ENCODE measurements around the gene HS6ST3. TPM values are rescaled to one million over a fixed set of nuclear protein-coding genes. Genes with fewer than 3 reads are reported as not detected.

The HS6ST3 gene
- total and polyA plus RNA-seq, 2 of the 13 experiments (the other 11 are each of a cell fraction or from before 2014, with no cell fraction given), result not detected

DNA sequence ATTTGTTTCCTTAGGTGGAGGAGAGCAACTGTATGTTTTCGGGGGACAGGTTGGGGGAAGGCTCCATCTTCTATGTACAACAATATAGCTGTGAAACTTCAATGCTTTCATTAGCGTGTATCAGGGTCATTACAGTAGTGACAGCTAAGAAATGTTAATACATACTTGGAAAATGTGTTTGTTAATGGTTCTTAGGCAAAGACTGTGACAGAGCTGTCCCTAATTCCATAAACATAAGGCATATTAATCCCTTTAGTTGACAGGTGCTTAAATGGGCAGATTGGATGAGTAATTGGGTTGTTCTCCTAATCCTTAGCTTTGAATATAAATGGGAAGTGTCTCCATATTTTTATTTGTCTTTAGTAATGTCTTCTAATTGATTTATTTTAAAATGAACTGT is 313.7 kb downstream of the HS6ST3 start (continued):
- TF ChIP-seq, protein P1, sequence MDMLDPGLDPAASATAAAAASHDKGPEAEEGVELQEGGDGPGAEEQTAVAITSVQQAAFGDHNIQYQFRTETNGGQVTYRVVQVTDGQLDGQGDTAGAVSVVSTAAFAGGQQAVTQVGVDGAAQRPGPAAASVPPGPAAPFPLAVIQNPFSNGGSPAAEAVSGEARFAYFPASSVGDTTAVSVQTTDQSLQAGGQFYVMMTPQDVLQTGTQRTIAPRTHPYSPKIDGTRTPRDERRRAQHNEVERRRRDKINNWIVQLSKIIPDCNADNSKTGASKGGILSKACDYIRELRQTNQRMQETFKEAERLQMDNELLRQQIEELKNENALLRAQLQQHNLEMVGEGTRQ (IDR thresholded peaks at IDR 0.05; ENCODE audit: low read depth, low read length), result no peak
- TF ChIP-seq, protein P1 (CRISPR knock-in tag; IDR thresholded peaks at IDR 0.05; ENCODE audit: borderline replicate concordance), result no peak

DNA sequence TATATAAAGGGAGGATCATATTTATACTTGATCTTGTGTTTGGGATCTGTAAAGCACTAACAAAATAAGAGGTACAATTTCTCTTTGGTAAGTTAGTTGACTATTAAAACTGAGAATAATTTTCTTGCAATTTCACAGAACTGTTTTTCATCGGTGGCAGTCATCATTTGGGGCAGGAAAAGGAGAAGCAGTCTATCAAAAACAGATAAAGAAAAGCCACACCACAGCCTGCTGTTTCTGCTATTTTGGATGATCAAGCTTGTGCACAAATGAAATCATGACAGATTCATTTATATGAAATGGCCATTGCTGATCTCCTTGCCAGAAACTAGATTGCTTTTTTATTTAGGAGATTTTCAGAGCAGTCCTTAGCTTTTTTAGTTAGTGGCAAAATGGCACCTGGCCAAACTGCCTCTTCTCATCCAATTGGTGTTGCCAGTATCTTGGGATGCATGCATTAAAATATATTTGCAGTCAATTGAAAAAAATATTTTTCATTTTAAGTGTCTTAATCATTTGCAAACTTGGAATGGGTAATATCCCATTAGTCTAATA is 326.0 kb downstream of the HS6ST3 start:
- intact Hi-C loops (cut with micrococcal nuclease; ENCODE audit: unreplicated experiment), result no loop called here
- no peak overlapping the region for H3K27ac ChIP-seq (ENCODE audit: extremely low read length, insufficient read depth, low read length)
- WGBS (ENCODE audit: low lambda C conversion rate), result 4% methylated on average over 1 of the region's 1 CpG
- H3K27me3 ChIP-seq (ENCODE audit: control insufficient read depth in 1 of 2, insufficient read depth in 2 of 2, low read length in 2 of 2), result no peaks in the 10 kb centered on the region; a peak in 1 of 5 replicates
- ChIA-PET CTCF (ENCODE audit: low intra/inter-chr PET ratio, low total read pairs) (no interaction called here), POLR2A (no interaction called here)
- DNase-seq (ENCODE audit: low spot score) (no peak), FAIRE-seq (no peak), ATAC-seq (no peak)
- no peaks in the 10 kb centered on the region for H4K20me1 ChIP-seq (ENCODE audit: insufficient read depth, low read length)
- no TSS peak for BruUV-seq (replicated peaks)
- in situ Hi-C loops (cut with HindIII; ENCODE audit: extremely low pct_ligation_motif_present, low pct_unique_long_range_greater_than_20kb), result no loop called here
- H2AFZ ChIP-seq (ENCODE audit: low read length), result no peak overlapping the region
- no peaks in the 10 kb centered on the region for H3K4me1 ChIP-seq (ENCODE audit: insufficient read depth, low read length)
- no peak for TF ChIP-seq ELF1 (CRISPR knock-in tag; IDR thresholded peaks at IDR 0.05)
- no peak for TF ChIP-seq SIX4 (CRISPR knock-in tag; IDR thresholded peaks at IDR 0.05)
- TF ChIP-seq, protein P2, sequence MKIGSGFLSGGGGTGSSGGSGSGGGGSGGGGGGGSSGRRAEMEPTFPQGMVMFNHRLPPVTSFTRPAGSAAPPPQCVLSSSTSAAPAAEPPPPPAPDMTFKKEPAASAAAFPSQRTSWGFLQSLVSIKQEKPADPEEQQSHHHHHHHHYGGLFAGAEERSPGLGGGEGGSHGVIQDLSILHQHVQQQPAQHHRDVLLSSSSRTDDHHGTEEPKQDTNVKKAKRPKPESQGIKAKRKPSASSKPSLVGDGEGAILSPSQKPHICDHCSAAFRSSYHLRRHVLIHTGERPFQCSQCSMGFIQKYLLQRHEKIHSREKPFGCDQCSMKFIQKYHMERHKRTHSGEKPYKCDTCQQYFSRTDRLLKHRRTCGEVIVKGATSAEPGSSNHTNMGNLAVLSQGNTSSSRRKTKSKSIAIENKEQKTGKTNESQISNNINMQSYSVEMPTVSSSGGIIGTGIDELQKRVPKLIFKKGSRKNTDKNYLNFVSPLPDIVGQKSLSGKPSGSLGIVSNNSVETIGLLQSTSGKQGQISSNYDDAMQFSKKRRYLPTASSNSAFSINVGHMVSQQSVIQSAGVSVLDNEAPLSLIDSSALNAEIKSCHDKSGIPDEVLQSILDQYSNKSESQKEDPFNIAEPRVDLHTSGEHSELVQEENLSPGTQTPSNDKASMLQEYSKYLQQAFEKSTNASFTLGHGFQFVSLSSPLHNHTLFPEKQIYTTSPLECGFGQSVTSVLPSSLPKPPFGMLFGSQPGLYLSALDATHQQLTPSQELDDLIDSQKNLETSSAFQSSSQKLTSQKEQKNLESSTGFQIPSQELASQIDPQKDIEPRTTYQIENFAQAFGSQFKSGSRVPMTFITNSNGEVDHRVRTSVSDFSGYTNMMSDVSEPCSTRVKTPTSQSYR (CRISPR knock-in tag; IDR thresholded peaks at IDR 0.05; ENCODE audit: borderline replicate concordance), result no peak
- TF ChIP-seq, protein P3, sequence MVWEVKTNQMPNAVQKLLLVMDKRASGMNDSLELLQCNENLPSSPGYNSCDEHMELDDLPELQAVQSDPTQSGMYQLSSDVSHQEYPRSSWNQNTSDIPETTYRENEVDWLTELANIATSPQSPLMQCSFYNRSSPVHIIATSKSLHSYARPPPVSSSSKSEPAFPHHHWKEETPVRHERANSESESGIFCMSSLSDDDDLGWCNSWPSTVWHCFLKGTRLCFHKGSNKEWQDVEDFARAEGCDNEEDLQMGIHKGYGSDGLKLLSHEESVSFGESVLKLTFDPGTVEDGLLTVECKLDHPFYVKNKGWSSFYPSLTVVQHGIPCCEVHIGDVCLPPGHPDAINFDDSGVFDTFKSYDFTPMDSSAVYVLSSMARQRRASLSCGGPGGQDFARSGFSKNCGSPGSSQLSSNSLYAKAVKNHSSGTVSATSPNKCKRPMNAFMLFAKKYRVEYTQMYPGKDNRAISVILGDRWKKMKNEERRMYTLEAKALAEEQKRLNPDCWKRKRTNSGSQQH (CRISPR knock-in tag; IDR thresholded peaks at IDR 0.05; ENCODE audit: low read depth), result no peak
- no peak for TF ChIP-seq FOXO1 (CRISPR knock-in tag; IDR thresholded peaks at IDR 0.05)
- no peak for TF ChIP-seq PHF21A (CRISPR knock-in tag; IDR thresholded peaks at IDR 0.05)
- TF ChIP-seq MTA1 (CRISPR knock-in tag; IDR thresholded peaks at IDR 0.05; ENCODE audit: borderline replicate concordance), result no peak
- TF ChIP-seq NR2F1 (CRISPR knock-in tag; IDR thresholded peaks at IDR 0.05), result no peak
- TF ChIP-seq CBX2 (IDR thresholded peaks at IDR 0.05; ENCODE audit: low read depth, low read length), result no peak
- no peak for TF ChIP-seq CBX2 (CRISPR knock-in tag; IDR thresholded peaks at IDR 0.05; ENCODE audit: low read depth)
- no peak for TF ChIP-seq NFKB2 (CRISPR knock-in tag; IDR thresholded peaks at IDR 0.05; ENCODE audit: borderline replicate concordance)
- no peak for TF ChIP-seq NR2F6 (IDR thresholded peaks at IDR 0.05)
- TF ChIP-seq NR2F6 (CRISPR knock-in tag; IDR thresholded peaks at IDR 0.05), result no peak
- TF ChIP-seq ZBTB38 (CRISPR knock-in tag; IDR thresholded peaks at IDR 0.05), result no peak
- TF ChIP-seq NCOA2 (CRISPR knock-in tag; IDR thresholded peaks at IDR 0.05), result no peak
- no peak for TF ChIP-seq PCBP1 (IDR thresholded peaks at IDR 0.05; ENCODE audit: borderline replicate concordance, low read depth, low read length)
- TF ChIP-seq HOXA7 (CRISPR knock-in tag; IDR thresholded peaks at IDR 0.05), result no peak
- no peak for TF ChIP-seq ZNF549 (CRISPR knock-in tag; IDR thresholded peaks at IDR 0.05)
- H3K36me3 ChIP-seq (replicated peaks in 1 of 2; ENCODE audit: control insufficient read depth in 1 of 2, insufficient read depth in 2 of 2, low read length in 2 of 2), result no peaks in the 10 kb centered on the region
- H3K4me2 ChIP-seq (ENCODE audit: low read depth, low read length), result no peak overlapping the region
- H3K9ac ChIP-seq (ENCODE audit: insufficient read depth, low read depth, low read length), result no peak overlapping the region
- no peak overlapping the region for H3K4me3 ChIP-seq (replicated peaks in 1 of 3; ENCODE audit: insufficient read depth in 1 of 3, low read depth in 2 of 3, low read length in 3 of 3)
- H3K79me2 ChIP-seq (ENCODE audit: insufficient read depth, low read length), result no peaks in the 10 kb centered on the region
- no peaks in the 10 kb centered on the region for H3K9me3 ChIP-seq (ENCODE audit: low read length)
